ENCODE data around the gene CFAP69. TPM values are rescaled to one million over a fixed set of nuclear protein-coding genes. Genes with fewer than 3 reads are reported as not detected.
A peak's percentile ranks its signal among the peaks of the same experiment; 100 is the strongest.

CFAP69 gene
- 5.5 TPM for total RNA-seq (ENCODE audit: insufficient read depth, low replicate concordance)

GRCh38 chr7:90244909-90245851, at the start of gene CFAP69:
TSS of gene CFAP69 (plus strand) at chr7:90245174. CDS start at chr7:90245425, 251 bp downstream.
- DNase-seq (ENCODE audit: low spot score) = peak; percentile 89

GRCh38 chr7:90201500-90202195, 43.3 kb upstream of the CFAP69 start:
- DNase-seq (ENCODE audit: low spot score) = no peak

- DNase-seq (ENCODE audit: low spot score) = no peak
Measured at GRCh38 chr7:90207956-90208355, 37.0 kb upstream of the CFAP69 start.

GRCh38 chr7:90209776-90210175, 35.2 kb upstream of the CFAP69 start:
- DNase-seq (ENCODE audit: low spot score) = no peak

GRCh38 chr7:90210475-90210874, 34.5 kb upstream of the CFAP69 start:
- no peak for DNase-seq (ENCODE audit: low spot score)

GRCh38 chr7:90210981-90211380, 34.0 kb upstream of the CFAP69 start:
- DNase-seq (ENCODE audit: low spot score) = no peak

GRCh38 chr7:90211391-90212148, 33.4 kb upstream of the CFAP69 start, which contains the start of gene STEAP2:
TSS of gene STEAP2 (plus strand) at chr7:90211740. CDS start at chr7:90225083, 13,343 bp downstream.
- peak; percentile 93 for DNase-seq (ENCODE audit: low spot score)

- no peak for DNase-seq (ENCODE audit: low spot score)
Measured at GRCh38 chr7:90212149-90212495, 32.9 kb upstream of the CFAP69 start.

GRCh38 chr7:90213521-90213920, 31.5 kb upstream of the CFAP69 start:
- DNase-seq (ENCODE audit: low spot score) = no peak

- DNase-seq (ENCODE audit: low spot score) = no peak
Measured at GRCh38 chr7:90216080-90216674, 28.8 kb upstream of the CFAP69 start.

GRCh38 chr7:90216771-90217170, 28.2 kb upstream of the CFAP69 start:
- DNase-seq (ENCODE audit: low spot score) = no peak

GRCh38 chr7:90222390-90222789, 22.6 kb upstream of the CFAP69 start:
- no peak for DNase-seq (ENCODE audit: low spot score)

- DNase-seq (ENCODE audit: low spot score) = no peak
Measured at GRCh38 chr7:90222811-90223725, 21.9 kb upstream of the CFAP69 start.

GRCh38 chr7:90224195-90224594, 20.8 kb upstream of the CFAP69 start:
- DNase-seq (ENCODE audit: low spot score) = no peak

- DNase-seq (ENCODE audit: low spot score) = no peak
Measured at GRCh38 chr7:90225181-90225580, 19.8 kb upstream of the CFAP69 start.

GRCh38 chr7:90225601-90226000, 19.4 kb upstream of the CFAP69 start:
- DNase-seq (ENCODE audit: low spot score) = no peak

GRCh38 chr7:90227259-90227658, 17.7 kb upstream of the CFAP69 start:
- DNase-seq (ENCODE audit: low spot score) = no peak

GRCh38 chr7:90229682-90230081, 15.3 kb upstream of the CFAP69 start:
- no peak for DNase-seq (ENCODE audit: low spot score)

GRCh38 chr7:90230834-90231233, 14.1 kb upstream of the CFAP69 start:
- no peak for DNase-seq (ENCODE audit: low spot score)

GRCh38 chr7:90231304-90231703, 13.7 kb upstream of the CFAP69 start:
- no peak for DNase-seq (ENCODE audit: low spot score)

All from umbilical cord (tissue), 2 donors.